OCI-LY7 (cell line): ENCODE data around the gene CNOT1.
"Not testable (repeated sequence)": the region's sequence is repeated elsewhere in the genome, so short reads cannot be mapped to it uniquely, and the experiment has no call there.

ENCODE experiments used
- EZH2phosphoT487 ChIP-seq: fragments of 200-600 bp; sonication (generic); IDR thresholded peaks from 2 replicates; pipeline ENCODE4 v1.6.1; 2018; ENCODE audit warnings: low read depth, borderline replicate concordance, mild to moderate bottlenecking, mixed run types, antibody characterized with exemption, low read length, moderate library complexity, mixed read lengths
- TF ChIP-seq, protein P1 (sequence below): fragments of 200-600 bp; sonication (generic); conservative IDR thresholded peaks from 2 replicates; pipeline ENCODE4 v1.5.1; 2014; ENCODE audit warnings: mild to moderate bottlenecking, antibody characterized with exemption, low read length, moderate library complexity, mixed read lengths

DNA sequence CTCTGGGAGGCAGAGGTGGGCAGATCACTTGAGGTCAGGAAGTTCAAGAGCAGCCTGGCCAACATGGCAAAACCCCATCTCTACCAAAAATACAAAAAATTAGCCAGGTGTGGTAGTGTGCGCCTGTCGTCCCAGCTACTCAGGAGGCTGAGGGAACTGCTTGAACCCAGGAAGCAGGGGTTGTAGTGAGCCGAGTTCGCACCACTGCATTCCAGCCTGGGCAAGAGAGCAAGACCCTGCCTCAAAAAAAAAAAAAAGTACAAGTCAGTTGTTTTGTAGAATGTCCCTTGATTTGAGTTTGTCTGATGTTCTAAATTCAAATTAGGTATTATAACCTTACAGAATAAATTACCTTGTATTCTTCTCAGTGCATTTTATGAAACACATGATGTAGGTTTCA lies 63.9 kb downstream of the CNOT1 start:
- TF ChIP-seq, protein P1, sequence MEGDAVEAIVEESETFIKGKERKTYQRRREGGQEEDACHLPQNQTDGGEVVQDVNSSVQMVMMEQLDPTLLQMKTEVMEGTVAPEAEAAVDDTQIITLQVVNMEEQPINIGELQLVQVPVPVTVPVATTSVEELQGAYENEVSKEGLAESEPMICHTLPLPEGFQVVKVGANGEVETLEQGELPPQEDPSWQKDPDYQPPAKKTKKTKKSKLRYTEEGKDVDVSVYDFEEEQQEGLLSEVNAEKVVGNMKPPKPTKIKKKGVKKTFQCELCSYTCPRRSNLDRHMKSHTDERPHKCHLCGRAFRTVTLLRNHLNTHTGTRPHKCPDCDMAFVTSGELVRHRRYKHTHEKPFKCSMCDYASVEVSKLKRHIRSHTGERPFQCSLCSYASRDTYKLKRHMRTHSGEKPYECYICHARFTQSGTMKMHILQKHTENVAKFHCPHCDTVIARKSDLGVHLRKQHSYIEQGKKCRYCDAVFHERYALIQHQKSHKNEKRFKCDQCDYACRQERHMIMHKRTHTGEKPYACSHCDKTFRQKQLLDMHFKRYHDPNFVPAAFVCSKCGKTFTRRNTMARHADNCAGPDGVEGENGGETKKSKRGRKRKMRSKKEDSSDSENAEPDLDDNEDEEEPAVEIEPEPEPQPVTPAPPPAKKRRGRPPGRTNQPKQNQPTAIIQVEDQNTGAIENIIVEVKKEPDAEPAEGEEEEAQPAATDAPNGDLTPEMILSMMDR = not testable (repeated sequence)
- TF ChIP-seq EZH2phosphoT487 = not testable (repeated sequence)
